IPS-NIHi7 (cell line): ENCODE data around the gene LRRC4C.
A peak's percentile ranks its signal among the peaks of the same experiment; 100 is the strongest.
"Not testable (repeated sequence)": the region's sequence is repeated elsewhere in the genome, so short reads cannot be mapped to it uniquely, and the experiment has no call there.

ENCODE experiments used
- DNase-seq: peaks from one replicate; pipeline ENCODE4 v3.0.0; 2012; ENCODE audit warnings: mixed read lengths; ENCODE audit errors: extremely low spot score

LRRC4C gene

DNA sequence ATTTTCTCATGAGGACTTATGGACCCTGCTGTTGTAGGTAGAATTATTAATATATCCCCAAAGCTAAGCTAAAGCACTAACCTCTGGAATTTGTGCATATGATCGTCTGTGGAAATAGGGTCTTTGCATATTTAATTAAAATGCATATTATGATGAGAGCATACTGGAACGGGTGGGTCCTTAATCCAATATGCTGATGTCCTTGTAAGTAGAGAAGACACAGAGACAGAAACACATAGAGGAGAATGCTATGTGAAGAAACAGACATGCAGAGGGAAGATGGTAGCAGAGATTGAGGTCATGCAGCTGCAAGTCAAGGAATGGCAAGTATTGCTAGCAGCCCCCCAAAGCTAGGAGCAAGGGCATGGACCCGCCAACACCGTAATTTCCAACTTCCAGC, 439.2 kb downstream of the LRRC4C start:
- DNase-seq, result no peak

DNA sequence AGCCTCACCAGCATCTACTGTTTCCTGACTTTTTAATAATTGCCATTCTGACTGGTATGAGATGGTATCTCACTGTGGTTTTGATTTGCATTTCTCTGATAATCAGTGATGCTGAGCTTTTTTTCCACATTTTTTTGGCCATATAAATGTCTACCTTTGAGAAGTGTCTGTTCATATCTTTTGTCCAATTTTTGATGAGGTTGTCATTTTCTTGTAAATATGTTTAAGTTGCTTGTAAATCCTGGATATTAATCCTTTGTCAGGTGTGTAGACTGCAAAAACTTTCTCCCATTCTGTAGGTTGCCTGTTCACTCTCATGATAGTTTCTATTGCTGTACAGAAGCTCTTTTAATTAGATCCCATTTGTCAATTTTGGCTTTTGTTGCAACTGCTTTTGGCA, 439.8 kb downstream of the LRRC4C start:
- not testable (repeated sequence) for DNase-seq

DNA sequence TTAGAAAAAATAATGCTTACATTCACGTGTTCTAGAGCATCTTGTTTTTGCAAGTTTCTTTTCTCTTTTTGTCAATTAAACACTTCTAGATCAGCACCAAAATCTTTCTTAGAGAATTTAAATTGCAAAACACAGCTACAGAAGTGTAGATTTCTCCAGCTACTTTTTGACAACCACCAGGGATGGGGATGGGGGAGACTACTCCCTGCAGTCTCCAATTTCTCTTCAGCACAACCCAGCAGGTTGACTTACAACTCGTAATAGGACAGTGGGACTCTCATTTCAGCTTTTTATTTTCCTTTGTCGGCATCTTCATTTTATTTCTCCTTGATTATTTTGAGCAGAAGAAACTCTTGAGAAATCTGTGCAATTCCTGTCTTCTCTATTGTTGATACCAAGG, 441.2 kb downstream of the LRRC4C start:
- DNase-seq, result peak; percentile 25

DNA sequence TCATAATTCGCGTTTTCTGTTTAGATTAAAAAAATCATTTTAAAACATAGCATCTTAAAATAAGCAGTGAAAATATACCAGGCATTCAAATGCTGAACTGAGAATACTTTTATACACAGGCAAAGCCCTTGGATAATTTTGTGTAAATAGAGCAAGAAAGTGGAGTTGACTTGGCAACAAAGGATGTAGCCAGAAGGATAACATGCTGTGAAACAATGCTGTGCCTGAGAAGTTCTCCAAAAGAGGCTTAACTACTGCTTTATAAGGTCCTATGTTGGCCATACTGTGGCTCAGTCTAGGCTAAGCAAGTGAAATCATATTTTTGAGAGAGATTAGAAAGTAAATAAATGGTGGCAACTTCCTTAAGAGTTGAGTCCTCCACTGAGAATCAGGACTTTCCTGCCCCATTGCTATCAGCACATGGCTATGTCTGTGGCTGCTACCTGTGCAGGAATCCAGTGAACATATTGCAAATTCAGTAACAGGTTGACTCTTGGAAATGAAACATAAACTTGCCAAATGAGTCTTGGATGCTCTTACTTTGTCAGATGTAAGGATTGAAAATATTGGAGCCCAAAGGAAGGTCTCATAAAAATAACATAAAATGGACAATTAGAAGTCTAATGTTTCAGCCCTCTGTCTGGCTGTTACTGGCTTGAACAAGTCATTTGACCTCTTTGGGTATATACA, 448.9 kb downstream of the LRRC4C start:
- no peak for DNase-seq

DNA sequence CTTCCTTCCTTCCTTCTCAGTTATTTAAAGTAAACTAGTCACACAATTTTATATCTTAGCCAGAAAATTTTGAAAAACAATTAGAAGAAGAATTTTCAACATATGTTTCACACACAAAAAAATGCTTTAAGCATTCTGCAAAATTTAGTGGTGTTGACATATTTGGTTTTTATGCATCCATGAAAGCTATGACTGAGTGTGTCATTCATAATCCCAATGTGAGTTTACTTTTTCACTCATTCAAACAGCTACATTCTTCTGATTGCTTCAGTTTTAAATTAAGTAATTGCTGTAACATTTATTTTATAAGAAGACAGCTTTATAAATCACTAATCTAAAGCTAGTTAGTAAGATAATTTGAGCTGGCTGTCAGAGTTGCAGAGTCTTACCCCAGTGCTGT, 453.5 kb downstream of the LRRC4C start:
- DNase-seq, result no peak

DNA sequence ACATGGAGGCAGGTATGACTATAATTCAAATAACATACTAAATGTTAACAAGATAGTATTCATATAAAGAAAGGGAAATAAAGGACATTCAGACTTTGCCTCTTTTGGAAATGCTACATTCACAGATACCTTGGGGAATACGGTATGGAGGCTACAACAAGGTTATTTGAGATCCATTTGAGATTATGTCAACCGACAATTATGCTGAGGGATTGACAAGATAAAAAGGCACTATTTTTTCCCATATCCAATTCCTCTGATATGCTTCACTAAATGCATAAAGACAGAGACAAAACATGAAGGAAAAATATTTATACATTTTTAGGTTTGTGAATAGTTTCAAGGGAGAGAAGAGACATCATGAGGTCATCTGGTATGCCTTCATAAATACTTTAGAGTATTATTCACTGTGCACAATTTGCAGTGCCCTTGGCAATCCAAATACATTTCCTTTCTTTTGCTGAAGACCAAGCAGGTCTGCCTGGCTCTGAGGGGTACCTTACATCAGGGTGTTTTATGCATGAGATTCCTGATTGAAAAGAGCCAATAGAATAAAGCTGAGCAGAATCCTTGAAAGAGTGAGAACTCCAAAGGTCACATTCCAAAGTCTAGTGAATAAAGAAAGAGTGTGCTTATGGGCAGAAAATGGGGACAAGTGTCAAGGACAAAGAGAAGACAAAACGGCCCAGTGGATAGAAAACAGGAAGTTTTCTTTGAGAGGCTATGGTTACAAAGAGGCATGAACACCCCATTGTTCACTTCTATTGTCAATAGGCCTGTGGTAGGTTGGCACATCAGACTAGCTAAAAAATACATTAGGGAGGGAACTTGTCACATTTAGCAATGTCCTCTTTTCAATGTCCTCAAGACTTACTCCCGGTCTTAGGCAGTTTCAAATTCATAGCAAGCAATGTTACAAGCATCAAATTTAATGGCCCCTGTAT, 455.8 kb downstream of the LRRC4C start:
- no peak for DNase-seq

DNA sequence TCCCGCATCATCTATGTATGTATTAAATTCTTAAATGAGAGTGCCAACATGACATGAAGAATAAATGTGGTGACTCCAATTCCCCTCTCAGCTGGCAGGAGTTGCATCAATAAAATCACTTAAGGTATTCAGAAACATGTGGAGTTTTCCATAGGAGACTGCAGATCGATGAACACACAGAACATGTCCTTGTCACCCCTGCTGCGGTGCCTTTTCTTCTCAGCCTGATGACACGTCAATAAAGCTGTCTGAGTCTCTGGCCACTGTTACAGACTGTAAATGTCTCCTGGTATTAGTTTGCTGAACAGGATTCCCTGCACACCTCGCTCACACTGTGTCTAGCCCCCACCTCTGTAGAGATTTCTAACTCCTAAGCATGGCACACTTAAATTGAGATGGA, 460.5 kb downstream of the LRRC4C start:
- DNase-seq, result no peak

DNA sequence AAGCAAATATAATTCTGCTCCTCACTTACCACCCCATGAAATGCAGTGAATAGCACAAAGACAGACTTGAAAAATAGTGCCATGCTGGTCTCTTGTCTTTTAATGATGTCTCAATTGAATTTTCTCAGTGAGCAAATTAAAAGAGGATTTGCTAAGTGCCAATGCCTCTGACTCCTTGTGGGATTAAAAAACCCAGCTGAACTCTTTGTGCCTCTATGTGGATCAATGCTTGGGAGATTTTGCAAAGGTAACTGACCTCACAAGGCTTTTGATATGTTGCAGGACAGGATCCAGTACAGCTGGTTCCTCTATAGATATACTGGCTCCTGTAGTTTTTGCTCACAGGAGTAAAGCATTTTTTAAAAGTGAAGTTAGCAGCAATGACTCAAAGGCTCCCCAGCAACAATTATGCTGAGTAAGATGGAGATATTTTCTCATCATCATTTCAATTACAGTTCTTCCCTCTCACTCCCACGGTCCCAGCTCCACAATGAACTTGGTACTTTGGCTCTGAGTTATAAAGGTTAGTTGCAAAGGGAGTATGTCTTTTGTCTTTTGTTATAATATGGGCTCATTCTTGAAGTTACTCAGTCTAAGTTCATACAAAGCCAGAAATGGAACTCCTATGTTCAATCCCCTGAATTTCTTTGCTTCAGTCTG, 471.5 kb downstream of the LRRC4C start:
- DNase-seq, result no peak

DNA sequence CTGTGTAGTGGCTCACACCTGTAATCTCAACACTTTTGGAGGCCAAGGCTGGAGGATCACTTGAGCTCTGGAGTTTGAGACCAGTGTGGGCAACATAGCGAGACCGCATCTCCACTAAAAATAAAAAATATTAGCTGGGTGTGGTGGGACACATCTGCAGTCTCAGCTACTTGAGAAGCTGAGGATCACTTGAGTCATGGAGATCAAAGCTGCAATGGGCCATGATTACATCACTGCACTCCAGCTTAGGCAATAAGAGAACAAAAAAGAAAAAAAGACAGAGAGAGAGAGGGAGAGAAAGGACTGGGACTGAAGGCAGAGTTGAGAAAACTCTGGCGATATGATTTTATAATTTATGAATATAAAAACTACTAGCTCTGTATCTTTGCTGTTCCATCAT, 473.1 kb downstream of the LRRC4C start:
- no peak for DNase-seq

DNA sequence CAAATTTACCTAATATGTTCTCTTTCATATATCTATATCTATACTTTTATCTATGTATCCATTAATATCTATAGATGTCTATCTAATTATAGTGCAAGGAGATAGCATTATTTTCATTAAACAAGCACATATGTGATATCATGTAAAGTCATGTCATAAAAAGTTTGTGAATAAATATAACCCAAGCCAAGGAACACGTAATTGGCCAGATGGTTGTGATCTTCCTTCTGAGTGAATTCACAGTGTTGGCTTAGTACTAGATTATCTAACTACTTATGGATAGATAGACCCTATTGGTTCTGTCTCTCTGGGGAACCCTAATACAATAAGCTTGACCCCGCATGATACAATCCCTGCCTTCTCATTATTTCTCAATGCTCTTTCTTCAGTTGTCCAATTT, 484.4 kb downstream of the LRRC4C start:
- DNase-seq, result no peak

DNA sequence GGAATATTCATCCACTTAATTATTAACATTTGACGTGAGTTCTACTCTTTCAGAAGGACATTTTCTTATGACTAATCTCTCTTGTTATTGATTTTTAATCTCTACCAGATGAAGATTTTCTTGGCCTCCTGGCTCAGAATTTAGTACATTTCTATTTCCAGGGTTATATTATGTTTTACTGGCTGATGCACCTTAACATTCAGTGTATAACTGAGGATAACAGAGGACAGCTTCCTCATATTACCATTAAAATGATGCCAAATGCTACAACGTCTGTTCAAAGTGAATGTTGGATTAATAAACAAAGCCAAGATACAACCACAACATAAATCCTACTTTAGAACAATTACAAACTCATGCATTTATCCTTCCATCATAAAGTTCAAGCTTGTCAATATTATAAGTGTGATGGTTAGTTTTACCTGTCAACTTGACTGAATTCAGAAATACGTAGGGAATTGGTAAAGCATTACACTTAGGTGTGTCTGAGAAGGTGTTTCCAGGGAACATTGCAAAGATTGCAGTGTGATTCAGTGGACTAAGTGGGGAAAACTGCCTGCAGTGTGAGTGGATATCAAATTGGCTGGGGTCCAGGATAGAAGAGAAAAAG, 485.2 kb downstream of the LRRC4C start:
- no peak for DNase-seq

DNA sequence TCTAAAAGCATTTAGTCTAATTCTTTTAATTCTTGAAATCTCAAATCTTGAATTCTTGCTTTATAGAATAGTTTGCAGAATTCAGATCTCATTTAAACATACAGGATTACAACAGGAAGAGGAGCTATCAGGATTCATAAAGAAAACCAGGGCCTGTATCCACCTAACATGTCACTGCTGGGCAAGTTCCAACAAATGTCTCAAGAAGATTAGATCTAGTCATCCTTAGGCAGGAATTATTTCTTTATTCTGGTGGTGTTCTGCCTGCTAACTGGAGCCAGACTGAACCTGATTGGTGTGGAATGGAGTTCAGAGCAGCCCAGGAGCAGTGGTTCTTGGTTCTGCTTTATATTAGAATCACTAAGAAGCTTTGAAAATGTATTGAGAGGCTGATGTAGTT, 500.7 kb downstream of the LRRC4C start:
- no peak for DNase-seq

DNA sequence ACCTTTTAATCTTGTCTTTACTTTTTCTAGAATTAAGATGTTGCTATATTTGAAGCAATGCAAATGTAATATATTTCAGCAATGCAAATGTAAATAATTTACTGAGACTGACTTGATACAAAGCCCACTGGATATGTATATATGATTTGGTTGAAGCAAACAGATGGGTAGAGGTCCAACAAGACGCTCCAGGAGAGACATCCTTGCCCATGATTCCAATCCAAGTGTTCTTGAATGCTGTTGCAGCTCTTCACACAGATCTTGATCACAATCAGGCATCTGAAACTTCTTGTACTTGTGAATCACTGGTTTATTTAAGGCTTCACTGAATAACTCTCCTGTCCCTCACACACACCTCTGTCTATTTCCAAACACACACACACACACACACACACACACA, 507.0 kb downstream of the LRRC4C start:
- no peak for DNase-seq

DNA sequence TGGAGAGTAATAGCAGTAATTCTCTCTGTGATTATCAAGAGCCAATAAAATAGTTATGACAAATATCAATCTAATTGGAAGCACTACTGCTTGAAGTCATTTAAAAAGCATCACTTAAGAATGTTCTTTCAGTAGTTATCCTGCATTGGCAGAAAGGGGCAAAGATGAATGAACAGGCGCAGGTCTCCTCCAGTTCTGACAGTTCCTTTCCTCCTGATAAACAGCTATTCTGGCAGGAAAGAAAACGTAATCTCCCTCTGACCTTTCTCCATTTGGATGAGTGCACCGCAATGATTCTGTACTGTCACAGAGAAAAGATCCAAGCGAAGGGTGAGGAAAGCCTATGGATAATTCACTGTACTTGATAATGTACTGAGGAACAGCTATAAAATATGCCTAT, 521.5 kb downstream of the LRRC4C start:
- DNase-seq, result no peak

DNA sequence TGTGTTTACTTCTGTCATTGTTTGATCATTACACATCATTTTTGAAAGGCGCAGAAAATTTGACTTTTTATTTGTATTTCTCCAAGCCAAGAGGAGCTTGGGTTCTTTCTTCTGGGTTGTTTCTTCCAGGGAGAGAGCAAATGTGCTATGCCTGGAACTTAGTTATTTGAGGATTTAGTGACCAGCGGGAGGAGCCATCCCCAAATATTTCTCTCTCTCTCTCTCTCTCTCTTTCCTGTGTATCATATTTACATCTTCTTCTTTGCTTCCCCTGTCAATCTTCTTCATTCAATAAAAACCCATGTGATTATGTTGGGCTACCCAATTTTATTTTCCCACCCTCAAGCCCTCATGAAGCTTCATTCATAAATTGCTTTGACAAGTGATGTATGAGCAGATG, 534.5 kb downstream of the LRRC4C start:
- peak; percentile 19 for DNase-seq

DNA sequence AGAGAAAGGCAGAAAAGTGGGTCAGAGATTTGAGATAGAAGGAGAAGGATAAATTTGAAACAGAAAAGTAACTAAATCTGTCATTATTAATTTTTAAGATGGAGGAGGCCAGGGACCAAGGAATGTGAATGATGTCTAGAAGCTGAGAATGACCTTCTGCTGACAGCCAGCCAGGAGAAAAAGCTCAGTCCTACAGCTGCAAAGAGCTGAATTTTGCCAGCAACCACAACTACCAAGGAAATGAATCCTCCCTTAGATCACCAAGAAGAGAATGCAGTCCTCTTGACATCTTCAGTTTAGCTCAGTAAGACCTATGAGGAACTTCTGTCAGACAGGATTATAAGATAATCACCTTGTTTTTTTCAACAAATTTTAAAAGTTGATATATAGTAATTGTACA, 538.2 kb downstream of the LRRC4C start:
- DNase-seq, result no peak

DNA sequence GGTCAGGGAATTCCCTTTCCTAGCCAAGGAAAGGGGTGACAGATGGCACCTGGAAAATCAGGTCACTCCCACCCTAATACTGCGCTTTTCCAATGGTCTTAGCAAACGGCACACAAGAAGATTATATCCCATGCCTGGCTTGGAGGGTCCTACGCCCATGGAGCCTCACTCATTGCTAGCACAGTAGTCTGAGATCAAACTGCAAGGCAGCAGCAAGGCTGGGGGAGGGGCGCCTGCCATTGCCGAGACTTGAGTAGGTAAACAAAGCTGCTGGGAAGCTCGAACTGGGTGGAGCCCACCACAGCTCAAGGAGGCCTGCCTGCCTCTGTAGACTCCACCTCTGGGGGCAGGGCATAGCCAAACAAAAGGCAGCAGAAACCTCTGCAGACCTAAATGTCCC, 548.7 kb downstream of the LRRC4C start:
- DNase-seq, result not testable (repeated sequence)

DNA sequence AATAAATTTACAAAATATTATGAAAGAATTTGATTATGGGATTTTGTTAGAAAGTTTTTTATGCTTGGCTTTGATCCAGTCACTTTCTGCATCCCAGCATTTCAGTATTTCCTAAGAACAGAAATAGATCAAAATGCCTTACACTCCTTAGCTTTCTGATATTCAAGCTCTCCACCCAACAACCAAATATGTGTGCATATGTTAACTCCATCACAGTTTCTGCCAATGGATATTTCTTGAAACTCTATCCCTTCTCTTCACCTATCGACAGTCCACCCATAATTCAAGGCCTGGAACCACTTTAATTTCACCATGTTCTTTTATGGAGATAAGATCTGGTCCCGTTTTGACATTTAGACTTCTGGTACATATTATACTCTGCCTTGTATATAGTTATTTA, 565.0 kb downstream of the LRRC4C start:
- no peak for DNase-seq

DNA sequence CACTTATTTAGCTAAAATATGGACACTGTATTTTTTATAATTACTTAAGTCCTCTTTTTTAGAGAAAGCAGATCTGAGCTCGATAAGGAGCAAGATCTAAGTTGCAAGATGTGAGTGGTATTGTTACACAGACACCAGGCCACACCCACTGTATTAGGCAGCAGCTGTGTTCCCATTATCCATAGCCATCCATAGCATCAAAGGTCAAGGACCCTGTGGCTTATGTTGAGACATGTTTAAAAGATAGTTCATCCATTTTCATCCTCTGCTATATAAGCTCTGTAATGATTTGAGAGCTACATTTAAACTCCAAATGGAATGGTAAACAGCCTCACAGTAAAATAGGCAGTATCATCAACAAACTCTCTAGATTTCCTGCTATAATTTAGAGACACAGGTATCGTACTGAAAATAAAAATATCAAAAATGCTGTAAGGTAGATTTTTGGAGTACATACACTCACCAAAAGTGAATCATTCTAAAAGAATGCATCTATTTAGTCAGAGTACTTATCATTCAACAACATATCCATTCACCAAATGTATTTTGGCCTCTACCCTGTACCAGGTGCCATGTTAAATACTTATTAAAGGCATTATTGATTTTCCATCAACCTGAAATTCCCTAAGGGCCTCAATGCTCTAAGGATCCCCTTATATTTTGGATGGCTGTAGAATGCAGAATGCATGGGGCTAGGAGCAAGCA, 574.0 kb downstream of the LRRC4C start:
- DNase-seq, result no peak

DNA sequence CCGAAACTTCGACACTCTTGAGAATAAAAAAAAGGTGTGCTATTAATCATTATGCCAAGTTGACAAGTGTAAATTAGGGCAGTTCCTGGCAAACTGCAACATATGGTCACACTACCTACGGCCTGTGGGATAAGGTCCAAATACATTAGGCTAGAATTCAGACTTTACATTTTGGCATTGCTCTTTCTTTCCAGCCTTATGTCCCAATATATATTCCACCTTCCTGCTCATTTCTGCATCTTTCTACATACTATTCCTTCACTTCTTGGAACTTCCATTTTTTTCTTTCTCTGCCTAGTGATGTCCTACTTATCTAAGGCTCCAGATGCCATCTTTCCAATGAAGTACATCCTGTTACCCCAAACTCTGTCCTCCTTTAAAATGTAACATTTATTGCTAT, 577.2 kb downstream of the LRRC4C start:
- no peak for DNase-seq

DNA sequence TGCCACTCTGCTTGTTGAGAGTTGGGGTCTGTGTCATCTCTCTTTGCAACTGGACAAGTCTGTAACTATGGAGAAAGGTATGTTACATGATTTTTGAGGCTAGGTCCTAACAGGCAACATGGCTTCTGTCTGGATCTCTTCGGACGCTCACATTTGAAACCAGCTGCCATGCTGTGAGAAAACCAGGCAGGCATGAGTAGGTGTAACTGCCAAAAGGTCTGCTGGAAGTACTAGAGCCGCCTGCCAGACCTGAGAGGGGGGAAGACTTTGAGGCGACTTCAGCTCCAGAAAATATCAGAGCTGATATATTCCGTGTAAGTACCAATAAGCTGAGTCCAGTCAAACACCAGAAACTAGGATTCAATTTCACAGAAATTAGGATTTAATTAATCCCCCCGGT, 579.5 kb downstream of the LRRC4C start:
- no peak for DNase-seq

DNA sequence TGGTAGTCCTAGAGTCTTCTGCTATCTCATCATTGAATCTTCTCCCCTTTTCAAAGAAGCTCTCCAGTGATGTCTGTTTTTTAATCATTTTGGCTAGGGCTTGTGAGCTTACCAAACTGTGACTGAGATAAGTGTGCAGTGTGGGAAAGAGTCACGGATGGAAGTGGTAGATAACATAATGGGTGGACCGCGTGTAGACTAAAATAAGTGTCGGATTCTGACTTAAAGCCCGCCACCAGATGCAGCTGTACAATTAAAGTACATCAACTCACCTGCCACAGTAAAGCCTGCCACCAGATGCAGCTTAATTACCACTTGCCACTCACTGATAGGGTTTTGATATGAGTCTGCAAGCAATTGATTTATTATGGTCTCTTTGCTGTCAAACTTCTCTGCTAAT, 581.5 kb downstream of the LRRC4C start:
- no peak for DNase-seq
